Measurements from ENCODE around the gene CKAP5. TPM values are rescaled to one million over a fixed set of nuclear protein-coding genes. Genes with fewer than 3 reads are reported as not detected.

Gene CKAP5
- total RNA-seq, 1 experiment from 2014 or later = 166 TPM

- TF ChIP-seq MAX (IDR thresholded peaks at IDR 0.05) (no peak), ATF3 (IDR thresholded peaks at IDR 0.05) (no peak), ZBTB33 (IDR thresholded peaks at IDR 0.05; ENCODE audit: extremely low read depth, insufficient replicate concordance, low read length) (no peak)
These were observed 90.1 kb downstream of the CKAP5 start (continued) for GRCh38 chr11:46755962-46756361.

GRCh38 chr11:46747150-46747549 lies 98.9 kb downstream of the CKAP5 start:
- no TSS peak for BruUV-seq (replicated peaks)
- H3K27ac ChIP-seq (ENCODE audit: low read depth, low read length) = no peak overlapping the region
- no peak for ATAC-seq
- no peak for DNase-seq (ENCODE audit: low read depth, low spot score)
- ChIA-PET CTCF (no interaction called here), POLR2A (no interaction called here), RAD21 (ENCODE audit: low non-redundant PET in 1 of 2, low total read pairs in 2 of 2, uncharacterized antibody in 2 of 2, unreplicated experiment in 2 of 2) (no interaction called here)
- no peaks in the 10 kb centered on the region for H3K9me2 ChIP-seq (ENCODE audit: insufficient read depth)
- intact Hi-C loops (cut with micrococcal nuclease) = no loop called here
- peaks cover 68 to 80% of the 10 kb centered on the region in 2 experiments for H3K36me3 ChIP-seq (ENCODE audit: control insufficient read depth in 1 of 2, insufficient read depth in 2 of 2, low read length in 2 of 2)
- no peak overlapping the region for H3K4me3 ChIP-seq (replicated peaks in 1 of 2; ENCODE audit: low read depth in 1 of 2, low read length in 2 of 2)
- no peak overlapping the region for H2AFZ ChIP-seq (ENCODE audit: low read depth, low read length, poor library complexity, severe bottlenecking)
- no peaks in the 10 kb centered on the region for H3K27me3 ChIP-seq (ENCODE audit: insufficient read depth, low read length)
- H4K20me1 ChIP-seq (ENCODE audit: insufficient read depth) = no peaks in the 10 kb centered on the region
- no peak overlapping the region for H3K9ac ChIP-seq (ENCODE audit: low read length)
- no peaks in the 10 kb centered on the region for H3K9me3 ChIP-seq (ENCODE audit: control insufficient read depth in 1 of 2, insufficient read depth in 1 of 2, low read depth in 1 of 2, low read length in 2 of 2)
- no peaks in the 10 kb centered on the region for H3K79me2 ChIP-seq (ENCODE audit: insufficient read depth, low read length)
- no peak overlapping the region for H3K4me2 ChIP-seq (ENCODE audit: low read length)
- TF ChIP-seq CEBPB (IDR thresholded peaks at IDR 0.05; ENCODE audit: low read depth) (no peak), POLR2AphosphoS5 (IDR thresholded peaks at IDR 0.05; ENCODE audit: low read depth, low read length) (no peak), SP1 (IDR thresholded peaks at IDR 0.05; ENCODE audit: low read depth) (no peak), JUND (IDR thresholded peaks at IDR 0.05) (no peak), ZFX (IDR thresholded peaks at IDR 0.05) (no peak), CBX3 (IDR thresholded peaks at IDR 0.05; ENCODE audit: low read depth) (no peak), ZBTB33 (IDR thresholded peaks at IDR 0.05; ENCODE audit: extremely low read depth, insufficient replicate concordance, low read length) (no peak), FOSL1 (IDR thresholded peaks at IDR 0.05; ENCODE audit: low read depth) (no peak), MAX (IDR thresholded peaks at IDR 0.05) (no peak), ELF1 (IDR thresholded peaks at IDR 0.05; ENCODE audit: borderline replicate concordance, low read depth) (no peak), EGR1 (IDR thresholded peaks at IDR 0.05; ENCODE audit: low read depth) (no peak), CTCF (IDR thresholded peaks at IDR 0.05 in 2 of 3, conservative IDR thresholded peaks at IDR 0.05 in 1 of 3; ENCODE audit: borderline replicate concordance in 1 of 3, insufficient read depth in 1 of 3, low read depth in 2 of 3, low read length in 2 of 3) (no peak), EZH2phosphoT487 (IDR thresholded peaks at IDR 0.05; ENCODE audit: borderline replicate concordance) (no peak), YY1 (IDR thresholded peaks at IDR 0.05; ENCODE audit: extremely low read depth, insufficient replicate concordance, low read depth, low read length) (no peak), POLR2A (IDR thresholded peaks at IDR 0.05; ENCODE audit: borderline replicate concordance, extremely low read depth, insufficient read depth, insufficient read length) (no peak), EZH2 (IDR thresholded peaks at IDR 0.05) (no peak)
- no peaks in the 10 kb centered on the region for H3K4me1 ChIP-seq (ENCODE audit: control insufficient read depth in 1 of 2, insufficient read depth in 2 of 2, low read length in 2 of 2)
